Epithelial cell of esophagus (primary cell): ENCODE data around the gene MAPKAPK2.
A peak's percentile ranks its signal among the peaks of the same experiment; 100 is the strongest.

ENCODE experiments used
- DNase-seq: peaks from one replicate; pipeline ENCODE4 v3.0.0; 2010; ENCODE audit warnings: low read depth
- H3K4me3 ChIP-seq: 2 replicates; pipeline ENCODE4 v1.5.1; 2011; ENCODE audit warnings: mild to moderate bottlenecking, low read length, control low read depth
- TF ChIP-seq, protein P1 (sequence below): IDR thresholded peaks from 2 replicates; pipeline ENCODE4 v1.5.1; 2011; ENCODE audit warnings: low read depth, mild to moderate bottlenecking, low read length, control low read depth, inconsistent platforms; ENCODE audit not compliant: insufficient read depth; ENCODE audit errors: missing control alignments

MAPKAPK2 gene

DNA sequence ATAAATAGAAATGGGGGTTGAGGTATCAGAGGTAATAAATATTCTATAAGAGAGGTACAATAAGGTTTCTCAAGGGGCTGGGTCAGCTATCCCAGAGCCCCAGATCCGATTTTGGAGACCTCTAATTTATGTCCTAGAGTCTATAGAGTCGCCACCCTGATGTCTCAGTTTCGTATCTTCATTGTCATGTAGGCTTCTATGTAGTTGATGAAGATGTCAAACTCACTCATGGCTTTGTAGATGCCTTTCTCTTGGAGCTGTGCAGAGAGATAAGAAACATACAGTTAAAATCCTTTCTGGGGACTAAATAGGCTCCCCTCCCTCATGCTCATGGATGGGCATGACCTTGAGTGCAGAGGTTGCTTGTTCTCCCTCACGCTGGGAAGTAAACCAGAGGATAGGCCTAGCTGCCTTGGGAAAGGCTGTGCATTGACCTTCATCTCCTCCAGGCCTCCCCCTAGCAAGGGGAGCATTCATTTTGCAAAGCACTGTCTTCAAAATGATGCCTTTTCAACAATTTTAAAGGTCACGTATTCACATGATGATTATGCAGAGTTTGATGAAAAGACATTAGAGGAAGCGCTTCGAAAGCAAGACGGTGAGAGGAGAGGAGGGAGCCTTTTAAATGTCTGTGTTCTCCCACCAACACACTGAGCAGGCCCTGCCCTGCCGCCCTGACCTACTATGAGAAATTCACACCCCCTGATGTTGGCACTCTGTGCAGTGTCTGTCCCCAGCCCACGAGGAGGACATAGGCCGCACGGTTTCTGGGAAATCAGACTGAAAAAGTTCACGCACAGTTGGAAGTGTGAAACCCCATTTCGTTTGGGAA is 84.0 kb downstream of the MAPKAPK2 start:
- TF ChIP-seq, protein P1, sequence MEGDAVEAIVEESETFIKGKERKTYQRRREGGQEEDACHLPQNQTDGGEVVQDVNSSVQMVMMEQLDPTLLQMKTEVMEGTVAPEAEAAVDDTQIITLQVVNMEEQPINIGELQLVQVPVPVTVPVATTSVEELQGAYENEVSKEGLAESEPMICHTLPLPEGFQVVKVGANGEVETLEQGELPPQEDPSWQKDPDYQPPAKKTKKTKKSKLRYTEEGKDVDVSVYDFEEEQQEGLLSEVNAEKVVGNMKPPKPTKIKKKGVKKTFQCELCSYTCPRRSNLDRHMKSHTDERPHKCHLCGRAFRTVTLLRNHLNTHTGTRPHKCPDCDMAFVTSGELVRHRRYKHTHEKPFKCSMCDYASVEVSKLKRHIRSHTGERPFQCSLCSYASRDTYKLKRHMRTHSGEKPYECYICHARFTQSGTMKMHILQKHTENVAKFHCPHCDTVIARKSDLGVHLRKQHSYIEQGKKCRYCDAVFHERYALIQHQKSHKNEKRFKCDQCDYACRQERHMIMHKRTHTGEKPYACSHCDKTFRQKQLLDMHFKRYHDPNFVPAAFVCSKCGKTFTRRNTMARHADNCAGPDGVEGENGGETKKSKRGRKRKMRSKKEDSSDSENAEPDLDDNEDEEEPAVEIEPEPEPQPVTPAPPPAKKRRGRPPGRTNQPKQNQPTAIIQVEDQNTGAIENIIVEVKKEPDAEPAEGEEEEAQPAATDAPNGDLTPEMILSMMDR, result no peak
- no peak for DNase-seq
- no peak overlapping the region for H3K4me3 ChIP-seq

DNA sequence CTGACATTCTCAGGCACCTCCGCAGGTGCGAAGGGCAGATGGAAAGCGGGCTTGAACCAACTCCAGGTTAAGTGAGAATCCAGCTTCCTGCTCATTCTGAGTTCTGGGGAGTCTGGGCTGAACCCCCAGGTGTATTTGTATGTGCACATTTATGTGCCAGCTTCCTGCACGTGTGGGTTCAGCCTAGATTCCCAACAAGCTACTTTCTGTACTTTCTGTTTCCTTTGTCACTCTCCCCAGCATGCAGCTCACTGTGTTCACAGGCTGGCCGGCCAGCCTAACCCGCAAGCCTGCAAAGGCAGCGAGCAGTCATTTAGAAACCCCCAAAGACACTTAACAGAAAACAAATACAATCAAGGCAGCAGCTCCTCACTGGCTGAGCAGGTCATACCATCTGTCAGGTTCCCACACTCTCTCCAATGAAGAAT is 84.6 kb downstream of the MAPKAPK2 start:
- H3K4me3 ChIP-seq, result no peak overlapping the region
- TF ChIP-seq, protein P1, result no peak

DNA sequence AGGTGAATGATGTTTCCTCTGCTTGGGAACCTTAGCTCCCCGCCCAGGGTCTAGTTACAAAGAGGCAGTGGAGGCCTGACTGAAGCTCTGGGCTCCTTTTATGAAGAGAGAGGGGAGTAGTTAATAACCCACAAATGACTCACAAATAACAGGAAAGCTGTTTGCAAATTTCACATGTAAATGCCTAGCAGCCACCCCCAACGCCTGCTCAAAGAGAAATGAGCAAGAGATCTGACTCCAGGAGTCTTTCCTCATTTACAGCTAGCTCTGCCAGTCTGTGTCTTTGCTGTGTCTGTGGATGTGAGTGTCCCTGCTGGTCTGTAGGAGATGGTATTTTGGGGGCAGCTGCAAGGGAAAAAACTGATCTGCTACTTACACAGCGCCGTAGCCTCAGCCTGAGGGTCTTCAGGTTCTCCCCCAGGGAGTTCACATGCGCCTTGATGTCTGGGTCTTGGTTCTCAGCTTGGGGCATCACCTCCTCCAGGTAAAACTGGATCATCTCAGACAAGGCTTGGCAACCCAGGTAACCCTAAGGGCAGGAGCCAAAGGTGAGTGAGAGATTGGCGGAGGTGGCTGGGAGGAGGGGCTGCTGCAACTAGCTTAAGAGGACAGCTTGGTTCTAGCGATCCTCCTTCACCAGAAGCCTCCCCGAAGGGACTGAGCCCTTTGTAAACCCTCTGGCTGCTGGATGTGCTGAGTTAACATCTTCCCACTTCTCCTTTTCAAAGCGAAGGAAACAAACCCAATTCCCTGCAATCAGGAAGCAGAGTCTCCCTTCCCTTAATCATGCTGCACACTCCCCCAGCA is 86.0 kb downstream of the MAPKAPK2 start, which contains the start of gene IL19:
TSS of gene IL19 (plus strand) at position 243 of the 807 bp plus-strand sequence. CDS start 65,890 bp downstream, outside the sequence.
- TF ChIP-seq, protein P1, result no peak
- peak; percentile 71 for DNase-seq
- no peak within 1 kb of the TSS for H3K4me3 ChIP-seq

More for the DNA sequence above, 84.6 kb downstream of the MAPKAPK2 start:
- no peak for DNase-seq

DNA sequence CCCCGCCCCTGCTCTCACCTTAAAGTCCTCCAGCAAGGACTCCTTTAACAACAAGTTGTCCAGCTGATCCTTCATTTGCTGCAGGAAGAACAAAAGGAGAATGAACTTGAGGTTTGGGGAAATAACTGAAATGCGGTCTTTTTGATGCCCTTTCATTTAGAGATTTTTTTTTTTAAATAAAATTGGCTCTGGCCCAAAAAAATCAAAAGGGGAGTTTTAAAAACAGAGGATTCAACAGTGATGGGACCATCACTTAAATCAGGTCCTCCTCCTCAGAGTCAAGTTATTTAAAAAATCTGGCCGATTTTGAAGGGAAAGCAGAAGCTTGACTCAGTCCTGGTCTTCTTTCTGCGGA is 86.6 kb downstream of the MAPKAPK2 start:
- DNase-seq, result no peak
- TF ChIP-seq, protein P1, result no peak
- H3K4me3 ChIP-seq, result no peak overlapping the region

DNA sequence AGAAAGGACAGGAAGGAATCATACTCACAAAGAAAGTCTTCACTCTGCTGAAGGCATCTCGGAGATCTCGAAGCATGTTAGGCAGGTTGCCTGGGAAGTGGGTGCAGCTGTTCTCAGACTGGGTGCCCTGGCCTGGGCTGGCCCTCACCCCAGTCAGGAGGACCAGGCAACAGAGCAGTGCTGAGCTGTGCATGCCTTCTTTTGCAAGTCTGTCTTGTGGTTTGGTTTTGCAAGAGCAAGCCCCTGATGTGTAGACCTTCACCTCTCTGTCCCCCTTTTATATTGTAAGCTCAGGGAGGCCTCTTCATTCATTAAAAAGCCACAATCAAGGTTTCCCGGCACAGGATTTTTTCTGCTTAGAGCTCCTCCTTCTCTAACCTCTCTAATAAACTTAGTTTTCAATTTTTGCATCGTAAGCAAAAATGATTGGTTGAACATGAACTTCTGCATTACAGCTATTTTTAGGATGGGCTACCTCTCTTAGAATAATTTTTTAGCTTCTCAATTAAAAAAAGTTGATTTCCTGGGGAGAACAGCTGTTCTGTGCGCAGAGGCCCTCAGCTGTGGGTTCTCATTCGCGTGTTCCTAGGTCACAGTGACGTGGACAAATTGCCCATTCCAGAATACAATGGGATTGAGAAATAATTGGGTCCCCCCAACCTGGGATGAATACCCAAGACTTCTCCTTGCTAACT is 87.7 kb downstream of the MAPKAPK2 start, which contains the start of gene IL10:
TSS of gene IL10 (minus strand) at position 252 of the 695 bp plus-strand sequence. CDS start at position 193, 59 bp downstream.
- TF ChIP-seq, protein P1, result no peak
- DNase-seq, result no peak
- no peak within 1 kb of the TSS for H3K4me3 ChIP-seq

DNA sequence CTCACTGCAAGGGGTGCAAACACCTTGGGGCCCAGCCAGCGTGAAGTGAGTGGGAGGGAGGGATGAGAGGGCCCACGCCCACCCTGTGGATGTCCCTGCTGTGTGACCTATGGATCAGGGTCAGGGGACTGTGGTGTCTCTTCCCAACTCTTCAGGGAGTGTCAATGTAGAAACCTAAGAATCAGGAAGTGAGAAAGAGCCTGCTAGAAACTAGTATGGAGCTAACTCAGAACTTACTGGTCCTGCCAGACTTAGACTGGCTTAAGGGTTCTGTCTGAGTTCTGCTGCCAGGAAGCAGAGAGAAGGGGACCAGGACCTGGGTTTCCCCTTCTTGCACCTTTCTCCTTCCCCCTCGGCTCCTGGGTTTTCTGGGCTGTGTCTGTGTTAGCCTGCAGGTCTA is 89.4 kb downstream of the MAPKAPK2 start:
- no peak overlapping the region for H3K4me3 ChIP-seq
- TF ChIP-seq, protein P1, result no peak
- DNase-seq, result no peak
